Spinal cord (tissue), 10 donors: ENCODE data around the gene SSNA1. TPM values are rescaled to one million over a fixed set of nuclear protein-coding genes. Genes with fewer than 3 reads are reported as not detected.

Experiments
- DNase-seq, 6 donors: peaks; one replicate each; pipeline versions ENCODE4 v3.0.0 to v3.0.0-alpha.2; 2013 to 2015; ENCODE audit warnings: low spot score in 6 of 6, low read depth in 4 of 6
- H3K27ac ChIP-seq: one replicate; pipeline ENCODE4 v1.5.1; 2013; ENCODE audit warnings: low read depth, low read length, control low read depth
- H3K27me3 ChIP-seq: one replicate; pipeline ENCODE4 v1.6.1; 2013; ENCODE audit warnings: low read length; ENCODE audit not compliant: control insufficient read depth, insufficient read depth
- H3K36me3 ChIP-seq: one replicate; pipeline ENCODE4 v1.6.1; 2013; ENCODE audit warnings: low read length; ENCODE audit not compliant: control insufficient read depth, insufficient read depth
- H3K4me1 ChIP-seq: one replicate; pipeline ENCODE4 v1.6.1; 2013; ENCODE audit warnings: low read length; ENCODE audit not compliant: control insufficient read depth, insufficient read depth
- H3K4me3 ChIP-seq: one replicate; pipeline ENCODE4 v1.5.1; 2013; ENCODE audit warnings: low read depth, low read length, control low read depth
- H3K9me3 ChIP-seq: one replicate; pipeline ENCODE4 v1.6.1; 2013; ENCODE audit warnings: low read length; ENCODE audit not compliant: control insufficient read depth, insufficient read depth
- WGBS: methylation state at CpG from one replicate; pipeline ENCODE4 v1.1.5; 2013; ENCODE audit warnings: missing lambda C conversion rate; ENCODE audit not compliant: insufficient coverage; 5-methylcytosine and 5-hydroxymethylcytosine counted together
- polyA plus RNA-seq, 2 donors: library from polyadenylated mRNA; unstranded; fragments of 120-200 nt; gene quantifications; one replicate each; pipeline ENCODE4 v1.2.1, GENCODE V29; 2013; ENCODE audit not compliant: insufficient read length in 2 of 2
- total RNA-seq, 2 donors: library from RNA; depleted of rRNA in 1 of 2; stranded (reverse); fragments of 120-200 nt in 1 of 2; fragments of >200 nt in 1 of 2; gene quantifications; one replicate each; pipeline versions ENCODE4 v1.2.3 to v1.2.4, GENCODE V29; 2013 to 2014
- donor health status: healthy.

SSNA1 gene
- total and polyA plus RNA-seq, 4 donors = 28.1 to 66.9 (median 58.8) TPM

DNA sequence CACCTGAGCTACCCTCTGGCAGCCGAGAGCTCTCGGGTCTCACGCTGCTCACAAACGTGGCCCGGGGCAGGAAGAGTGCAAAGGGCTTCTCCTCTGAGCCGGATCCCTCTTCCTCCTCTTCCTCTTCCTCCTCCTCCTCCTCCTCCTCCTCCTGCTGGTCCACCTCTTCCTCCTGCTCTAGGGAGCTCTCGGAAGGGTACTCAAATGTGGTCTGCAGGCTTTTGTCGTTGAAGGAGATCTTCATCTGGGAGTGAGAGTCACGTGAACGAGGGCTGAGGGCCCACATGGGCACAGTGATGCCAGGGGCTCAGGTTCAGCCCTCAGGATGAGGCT lies 3.9 kb downstream of the SSNA1 start:
- Histone ChIP-seq H3K9me3 (no peaks in the 10 kb centered on the region), H3K27ac (no peak overlapping the region), H3K4me1 (peaks cover 58% of the 10 kb centered on the region), H3K4me3 (no peak overlapping the region), H3K36me3 (peaks cover 91% of the 10 kb centered on the region), H3K27me3 (no peaks in the 10 kb centered on the region)
- 82% methylated on average over 8 of the region's 10 CpGs for WGBS
- DNase-seq = no peak

DNA sequence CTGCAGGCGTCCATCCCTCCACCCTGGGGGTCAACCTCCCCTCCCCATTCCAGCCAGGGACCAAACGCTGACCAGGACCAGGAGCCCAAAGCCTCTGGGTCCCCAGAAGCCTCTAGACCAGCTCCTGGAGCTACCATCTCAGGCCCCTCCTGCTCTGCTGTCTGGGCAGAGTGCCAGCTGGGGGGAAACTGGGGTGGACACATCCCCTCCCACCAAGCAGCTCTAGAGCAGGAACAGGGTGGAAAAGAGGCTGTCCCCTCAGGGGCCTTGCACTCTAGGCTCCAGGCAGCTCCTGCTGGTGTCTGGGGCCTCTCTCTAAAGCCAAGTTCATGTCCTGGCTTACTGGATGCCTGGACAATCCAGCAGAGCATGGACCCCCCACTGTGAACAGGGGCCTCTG lies 4.4 kb downstream of the SSNA1 start:
- 84% methylated on average over 2 of the region's 2 CpGs for WGBS
- no peaks in the 10 kb centered on the region for H3K9me3 ChIP-seq
- H3K27me3 ChIP-seq = no peaks in the 10 kb centered on the region
- H3K27ac ChIP-seq = no peak overlapping the region
- peaks cover 58% of the 10 kb centered on the region for H3K4me1 ChIP-seq
- H3K36me3 ChIP-seq = peaks cover 91% of the 10 kb centered on the region
- DNase-seq = no peak
- no peak overlapping the region for H3K4me3 ChIP-seq

DNA sequence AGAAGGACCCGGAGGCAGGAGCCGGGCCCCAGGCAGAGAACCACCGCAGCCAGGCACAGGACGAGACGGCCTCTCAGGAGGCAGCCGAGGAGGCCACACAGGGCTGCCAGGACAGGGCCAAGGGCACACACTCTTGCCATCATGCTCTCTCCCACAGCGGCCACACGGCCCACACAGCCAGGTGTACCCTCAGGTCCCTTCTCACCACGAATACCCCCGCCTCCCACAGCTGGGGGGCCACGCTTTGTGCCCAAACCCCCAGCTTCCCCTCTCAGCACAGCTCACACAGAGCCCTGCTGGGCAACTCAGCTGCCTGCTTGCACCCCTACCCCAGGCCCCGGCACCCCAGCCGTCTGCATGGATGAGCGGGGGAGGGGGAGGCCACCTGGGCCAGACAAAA lies 5.3 kb downstream of the SSNA1 start:
- no peak for DNase-seq
- Histone ChIP-seq H3K27me3 (no peaks in the 10 kb centered on the region), H3K27ac (no peak overlapping the region), H3K4me1 (peaks cover 64% of the 10 kb centered on the region), H3K36me3 (peaks cover 97% of the 10 kb centered on the region), H3K9me3 (no peaks in the 10 kb centered on the region), H3K4me3 (no peak overlapping the region)
- WGBS = 87% methylated on average over 14 of the region's 14 CpGs

DNA sequence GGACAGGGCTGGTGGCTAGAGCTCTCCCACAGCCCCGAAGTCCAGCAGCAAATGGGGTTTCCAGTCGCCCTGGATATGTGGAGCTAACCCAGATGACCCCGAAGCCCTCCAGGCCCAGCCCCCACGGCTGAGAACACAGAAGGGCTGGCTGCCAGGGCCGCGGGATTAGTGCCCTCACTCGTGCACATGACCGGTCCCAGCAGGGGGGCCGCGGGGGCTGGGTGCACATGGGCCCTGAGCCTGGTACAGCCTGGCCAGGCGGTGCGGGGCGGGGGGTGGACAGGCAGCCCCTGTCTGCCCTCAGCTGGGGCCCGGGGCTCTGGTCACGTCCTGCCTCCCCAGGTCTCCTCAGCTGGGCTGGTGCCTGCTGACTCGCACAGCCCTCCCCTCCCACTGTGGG lies 5.9 kb downstream of the SSNA1 start:
- no peak overlapping the region for H3K4me3 ChIP-seq

DNA sequence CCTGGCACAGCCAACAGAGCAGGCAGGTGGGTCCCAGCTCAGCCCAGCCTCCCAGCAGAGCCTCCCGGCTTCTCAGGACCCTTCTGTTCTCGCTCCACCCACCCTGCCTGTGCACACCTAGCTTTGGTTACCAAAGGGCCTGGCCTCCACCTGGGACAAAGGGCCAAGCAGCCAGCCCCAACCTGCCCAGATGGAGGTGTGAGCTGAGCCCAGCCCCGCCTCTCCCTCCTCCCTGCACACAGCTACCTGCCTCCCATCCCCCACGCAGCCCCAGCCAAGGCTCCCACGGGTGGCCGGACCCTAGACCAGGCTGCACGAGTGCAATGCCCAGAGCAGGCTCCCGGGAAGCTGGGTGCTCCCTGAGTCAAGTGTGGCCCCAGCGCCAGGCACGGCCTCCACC lies 6.4 kb downstream of the SSNA1 start:
- Histone ChIP-seq H3K4me1 (peaks cover 63% of the 10 kb centered on the region), H3K4me3 (no peak overlapping the region), H3K27ac (no peak overlapping the region), H3K27me3 (no peaks in the 10 kb centered on the region), H3K36me3 (peaks cover 94% of the 10 kb centered on the region), H3K9me3 (no peaks in the 10 kb centered on the region)
- no peak for DNase-seq
- WGBS = 80% methylated on average over 10 of the region's 10 CpGs

More for the DNA sequence above, 5.9 kb downstream of the SSNA1 start:
- no peaks in the 10 kb centered on the region for H3K9me3 ChIP-seq
- H3K36me3 ChIP-seq = peaks cover 98% of the 10 kb centered on the region
- H3K27ac ChIP-seq = no peak overlapping the region
- WGBS = 68% methylated on average over 16 of the region's 16 CpGs
- peaks cover 64% of the 10 kb centered on the region for H3K4me1 ChIP-seq
- peak in 1 of 6 donors; percentile 29 for DNase-seq
- no peaks in the 10 kb centered on the region for H3K27me3 ChIP-seq

DNA sequence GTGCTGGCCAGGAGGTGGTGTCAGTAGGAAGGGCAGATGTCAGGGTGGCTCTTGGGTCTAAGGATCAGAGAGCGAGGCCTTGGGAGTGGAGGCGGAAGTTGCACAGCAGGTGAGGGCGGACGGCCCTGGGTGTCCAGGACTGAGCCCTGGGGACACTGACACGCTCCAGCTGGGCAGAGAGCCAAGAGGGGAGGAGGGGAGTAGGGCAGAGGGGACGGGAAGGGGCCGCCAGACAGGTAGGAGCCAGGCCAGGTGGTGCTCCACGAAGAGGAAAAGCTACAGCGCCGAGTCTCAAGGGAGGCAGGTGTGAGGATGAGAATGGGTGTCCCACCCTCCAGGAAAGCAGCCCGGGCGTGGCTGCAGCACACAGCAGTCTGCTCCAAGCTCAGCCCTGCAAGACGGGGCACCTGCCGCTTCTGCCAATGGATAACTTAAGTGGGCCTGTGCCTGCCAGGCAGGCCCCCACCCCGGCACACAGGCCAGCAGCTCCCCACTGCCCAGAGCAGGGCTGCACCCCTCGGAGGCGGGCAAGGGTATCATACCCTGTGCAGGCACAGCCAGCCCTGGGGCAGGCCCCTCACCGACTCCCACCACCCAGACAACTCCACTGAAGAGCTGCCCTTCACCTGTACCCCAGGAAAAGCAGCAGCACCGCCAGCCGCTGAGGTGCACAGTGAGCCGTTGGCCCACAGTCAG lies 7.2 kb downstream of the SSNA1 start:
- DNase-seq = no peak
- Histone ChIP-seq H3K36me3 (peaks cover 87% of the 10 kb centered on the region), H3K4me3 (no peak overlapping the region), H3K27me3 (no peaks in the 10 kb centered on the region), H3K27ac (no peak overlapping the region), H3K4me1 (peaks cover 55% of the 10 kb centered on the region), H3K9me3 (no peaks in the 10 kb centered on the region)
- 86% methylated on average over 19 of the region's 21 CpGs for WGBS

DNA sequence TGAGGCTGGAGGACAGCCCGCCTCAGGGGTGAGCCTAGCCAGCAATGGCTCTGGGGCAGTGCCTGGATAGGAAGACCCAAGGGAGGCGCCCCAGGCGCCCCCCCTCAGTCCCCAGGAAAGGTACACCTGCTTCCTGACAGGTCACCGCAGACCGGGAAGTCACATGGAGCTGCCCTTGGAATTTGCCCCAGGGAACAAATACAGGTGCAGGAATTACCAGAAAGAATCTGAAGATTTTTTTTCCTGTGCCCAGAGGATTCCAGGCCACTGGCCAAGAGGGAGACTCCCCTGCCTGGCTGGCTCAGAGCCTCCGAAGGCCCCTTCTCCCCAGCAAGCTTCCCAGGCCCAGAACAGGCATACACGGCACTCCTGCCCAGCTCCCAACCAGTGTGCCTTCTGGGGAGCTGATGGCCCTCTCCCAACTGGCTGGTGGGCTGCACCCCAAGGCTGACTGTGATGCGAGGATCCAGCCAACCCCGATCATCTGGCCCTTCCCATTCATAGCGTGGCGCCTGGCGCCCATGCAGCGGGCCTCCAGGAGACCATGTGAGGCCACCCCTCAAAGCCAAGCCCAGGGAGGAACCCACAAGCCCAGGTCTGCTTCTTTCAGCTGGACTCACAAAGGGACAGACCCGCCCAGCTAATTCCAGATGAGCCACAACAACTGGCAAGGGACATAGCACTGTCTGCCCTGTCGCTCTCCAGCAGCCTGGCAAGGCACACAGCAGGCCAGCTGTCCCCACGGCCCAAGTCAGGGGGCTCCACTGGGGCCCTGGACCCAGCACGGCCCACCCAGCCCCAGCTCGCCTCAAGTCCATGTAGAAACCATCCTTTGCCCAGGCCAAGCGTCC lies 9.8 kb downstream of the SSNA1 start:
- H3K4me1 ChIP-seq = peaks cover 57% of the 10 kb centered on the region
- DNase-seq = no peak
- no peaks in the 10 kb centered on the region for H3K9me3 ChIP-seq
- no peaks in the 10 kb centered on the region for H3K27me3 ChIP-seq
- no peak overlapping the region for H3K4me3 ChIP-seq
- peaks cover 66% of the 10 kb centered on the region for H3K36me3 ChIP-seq
- H3K27ac ChIP-seq = no peak overlapping the region
- WGBS = 83% methylated on average over 19 of the region's 19 CpGs

DNA sequence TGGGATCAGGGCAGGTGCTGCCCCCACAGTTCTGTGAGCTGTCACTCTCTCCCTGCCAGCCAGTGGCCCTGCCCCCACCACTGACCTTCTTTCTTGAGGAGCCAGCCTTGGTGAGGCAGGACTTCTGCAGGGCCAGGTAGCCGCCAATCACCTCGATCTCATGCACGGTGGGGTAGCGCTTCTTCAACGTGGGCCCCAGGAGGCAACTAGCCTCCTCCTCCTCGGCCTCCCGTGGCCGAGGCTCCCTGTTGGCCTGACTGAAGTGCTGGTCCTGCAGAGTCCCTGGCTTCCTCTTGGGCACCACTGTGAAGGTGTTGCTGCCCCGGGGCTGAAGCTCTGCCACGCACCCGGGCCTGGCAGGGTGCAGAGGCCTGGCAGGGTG lies 10.4 kb downstream of the SSNA1 start:
- 82% methylated on average over 8 of the region's 11 CpGs for WGBS
- Histone ChIP-seq H3K27me3 (no peaks in the 10 kb centered on the region), H3K36me3 (peaks cover 62% of the 10 kb centered on the region), H3K4me1 (peaks cover 61% of the 10 kb centered on the region), H3K9me3 (no peaks in the 10 kb centered on the region), H3K4me3 (no peak overlapping the region), H3K27ac (no peak overlapping the region)
- no peak for DNase-seq

DNA sequence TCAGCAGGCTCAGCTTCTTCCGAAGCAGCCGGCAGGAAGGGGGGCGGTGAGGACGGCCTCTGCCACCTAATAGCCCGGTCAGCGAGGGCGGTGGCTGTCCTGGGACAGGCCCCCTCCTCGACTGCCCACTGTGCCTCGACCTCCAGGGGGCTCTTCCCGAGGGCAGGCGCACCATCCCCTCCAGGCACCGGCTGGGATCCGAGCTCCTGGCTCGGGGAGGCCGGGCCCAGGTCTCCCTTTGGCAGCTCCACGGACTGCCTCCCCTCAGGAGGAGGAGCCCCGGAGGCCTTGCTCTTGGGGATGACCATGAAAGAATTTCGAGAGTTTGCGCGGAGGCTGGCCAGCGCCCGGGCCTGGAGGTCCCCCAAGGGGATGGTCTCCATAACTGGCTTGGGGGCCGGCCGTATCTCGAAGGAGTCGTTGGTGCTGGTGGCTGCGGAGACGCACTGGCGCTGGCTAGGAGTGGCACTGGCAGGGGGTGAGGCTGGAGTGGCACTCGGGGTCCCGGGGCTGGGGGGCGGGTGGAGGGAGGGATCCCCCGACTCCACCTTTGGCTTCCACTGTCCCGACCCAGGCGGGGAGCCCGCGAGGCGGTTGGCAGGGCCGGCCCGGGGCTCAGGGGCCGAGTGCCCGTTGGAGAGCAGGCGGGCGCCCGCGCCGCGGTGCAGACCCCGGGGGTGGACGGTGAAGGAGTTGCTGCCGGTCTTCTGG lies 11.1 kb downstream of the SSNA1 start:
- H3K4me1 ChIP-seq = peaks cover 64% of the 10 kb centered on the region
- no peak overlapping the region for H3K27ac ChIP-seq
- H3K36me3 ChIP-seq = peaks cover 55% of the 10 kb centered on the region
- H3K9me3 ChIP-seq = no peaks in the 10 kb centered on the region
- H3K27me3 ChIP-seq = no peaks in the 10 kb centered on the region
- WGBS = 23% methylated on average over 38 of the region's 51 CpGs
- peak overlapping the region; percentile 24 for H3K4me3 ChIP-seq
- no peak for DNase-seq
